Astrocyte of the spinal cord (primary cell): ENCODE measurements around the gene LRRC23.

ENCODE experiments used
- DNase-seq: peaks from one replicate; pipeline ENCODE4 v3.0.0; 2011; ENCODE audit warnings: low read depth, low spot score
- H3K4me3 ChIP-seq: 2 replicates; pipeline ENCODE4 v1.5.1; 2011; ENCODE audit warnings: low read depth, mild to moderate bottlenecking, low read length, moderate library complexity
- in situ Hi-C: cut with HindIII; loops from 2 replicates; pipeline ENCODE4 v1.10.0; 2017; ENCODE audit warnings: low sequenced_read_pairs
- TF ChIP-seq, protein P1 (sequence below): IDR thresholded peaks from 2 replicates; pipeline ENCODE4 v1.5.1; 2012; ENCODE audit warnings: low read depth, mild to moderate bottlenecking, low read length, inconsistent platforms

LRRC23 gene

DNA sequence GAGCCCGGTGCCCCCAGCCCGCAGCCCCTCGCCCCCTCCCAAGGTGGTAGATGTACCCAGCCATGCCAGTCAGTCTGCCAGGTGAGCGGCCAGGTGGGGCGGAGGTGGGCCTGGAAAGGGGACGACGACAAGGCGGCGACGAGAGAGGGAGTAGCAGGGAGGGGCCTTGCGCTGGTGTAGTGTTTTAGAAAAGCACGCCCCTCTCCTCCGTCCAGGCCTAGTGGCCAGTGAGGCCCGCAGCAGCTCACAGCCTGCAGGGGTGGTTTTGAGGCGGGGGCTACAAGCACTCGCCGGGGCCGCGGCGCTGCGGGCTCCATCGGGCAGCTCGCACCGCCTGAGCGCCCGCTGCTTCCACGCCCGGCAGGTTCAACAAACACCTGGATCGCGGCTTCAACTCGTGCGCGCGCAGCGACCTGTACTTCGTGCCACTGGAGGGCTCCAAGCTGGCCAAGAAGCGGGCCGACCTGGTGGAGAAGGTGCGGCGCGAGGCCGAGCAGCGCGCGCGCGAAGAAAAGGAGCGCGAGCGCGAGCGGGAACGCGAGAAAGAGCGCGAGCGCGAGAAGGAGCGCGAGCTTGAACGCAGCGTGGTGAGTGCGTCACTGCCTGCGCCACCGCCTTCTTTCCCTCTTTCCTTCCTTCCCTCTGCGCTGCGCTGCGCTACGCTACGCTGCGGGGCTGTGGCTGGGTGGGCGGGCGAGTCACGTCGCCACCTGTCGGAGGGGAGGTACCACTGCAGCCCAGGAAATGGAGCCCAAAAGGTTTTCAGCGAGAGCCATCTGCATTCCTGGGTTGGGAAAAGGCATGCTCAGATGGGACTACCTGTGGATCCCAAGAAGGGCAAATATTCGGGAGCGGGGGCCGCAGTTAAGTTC is 33.1 kb downstream of the LRRC23 start:
- peak overlapping the region; percentile 50 for H3K4me3 ChIP-seq
- in situ Hi-C loops, result no loop called here
- peak; percentile 95 for DNase-seq
- TF ChIP-seq, protein P1, sequence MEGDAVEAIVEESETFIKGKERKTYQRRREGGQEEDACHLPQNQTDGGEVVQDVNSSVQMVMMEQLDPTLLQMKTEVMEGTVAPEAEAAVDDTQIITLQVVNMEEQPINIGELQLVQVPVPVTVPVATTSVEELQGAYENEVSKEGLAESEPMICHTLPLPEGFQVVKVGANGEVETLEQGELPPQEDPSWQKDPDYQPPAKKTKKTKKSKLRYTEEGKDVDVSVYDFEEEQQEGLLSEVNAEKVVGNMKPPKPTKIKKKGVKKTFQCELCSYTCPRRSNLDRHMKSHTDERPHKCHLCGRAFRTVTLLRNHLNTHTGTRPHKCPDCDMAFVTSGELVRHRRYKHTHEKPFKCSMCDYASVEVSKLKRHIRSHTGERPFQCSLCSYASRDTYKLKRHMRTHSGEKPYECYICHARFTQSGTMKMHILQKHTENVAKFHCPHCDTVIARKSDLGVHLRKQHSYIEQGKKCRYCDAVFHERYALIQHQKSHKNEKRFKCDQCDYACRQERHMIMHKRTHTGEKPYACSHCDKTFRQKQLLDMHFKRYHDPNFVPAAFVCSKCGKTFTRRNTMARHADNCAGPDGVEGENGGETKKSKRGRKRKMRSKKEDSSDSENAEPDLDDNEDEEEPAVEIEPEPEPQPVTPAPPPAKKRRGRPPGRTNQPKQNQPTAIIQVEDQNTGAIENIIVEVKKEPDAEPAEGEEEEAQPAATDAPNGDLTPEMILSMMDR, result peak; percentile 97

DNA sequence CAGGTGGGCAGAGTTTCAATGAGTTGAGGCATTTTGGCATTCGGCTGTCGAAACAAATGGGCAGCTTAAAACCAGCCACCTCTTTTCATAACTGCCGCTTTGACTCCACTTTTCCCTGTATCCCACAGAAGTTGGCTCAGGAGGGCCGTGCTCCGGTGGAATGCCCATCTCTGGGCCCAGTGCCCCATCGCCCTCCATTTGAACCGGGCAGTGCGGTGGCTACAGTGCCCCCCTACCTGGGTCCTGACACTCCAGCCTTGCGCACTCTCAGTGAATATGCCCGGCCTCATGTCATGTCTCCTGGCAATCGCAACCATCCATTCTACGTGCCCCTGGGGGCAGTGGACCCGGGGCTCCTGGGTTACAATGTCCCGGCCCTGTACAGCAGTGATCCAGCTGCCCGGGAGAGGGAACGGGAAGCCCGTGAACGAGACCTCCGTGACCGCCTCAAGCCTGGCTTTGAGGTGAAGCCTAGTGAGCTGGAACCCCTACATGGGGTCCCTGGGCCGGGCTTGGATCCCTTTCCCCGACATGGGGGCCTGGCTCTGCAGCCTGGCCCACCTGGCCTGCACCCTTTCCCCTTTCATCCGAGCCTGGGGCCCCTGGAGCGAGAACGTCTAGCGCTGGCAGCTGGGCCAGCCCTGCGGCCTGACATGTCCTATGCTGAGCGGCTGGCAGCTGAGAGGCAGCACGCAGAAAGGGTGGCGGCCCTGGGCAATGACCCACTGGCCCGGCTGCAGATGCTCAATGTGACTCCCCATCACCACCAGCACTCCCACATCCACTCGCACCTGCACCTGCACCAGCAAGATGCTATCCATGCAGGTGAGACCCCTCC is 34.0 kb downstream of the LRRC23 start:
- in situ Hi-C loops, result no loop called here
- TF ChIP-seq, protein P1, result no peak
- no peak for DNase-seq
- H3K4me3 ChIP-seq, result peak overlapping the region; percentile 50

DNA sequence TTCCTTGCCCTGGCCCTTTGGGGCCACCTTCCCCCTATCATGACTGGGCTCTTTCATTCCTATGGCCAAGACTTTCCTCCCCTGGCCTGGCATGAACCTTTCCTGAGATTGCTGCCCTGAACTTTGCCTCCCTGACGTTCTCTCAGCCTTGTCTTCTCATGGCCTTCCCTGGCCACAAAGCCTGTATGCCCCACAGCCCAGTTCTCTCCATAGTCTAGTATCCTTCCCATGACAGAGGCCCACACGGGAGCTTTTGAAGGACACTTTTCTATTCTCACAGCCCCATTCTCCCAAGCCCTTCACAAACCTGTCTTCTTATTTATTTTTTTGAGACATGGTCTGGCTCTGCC is 34.5 kb downstream of the LRRC23 start:
- TF ChIP-seq, protein P1, result no peak
- H3K4me3 ChIP-seq, result no peak overlapping the region
- in situ Hi-C loops, result no loop called here
- DNase-seq, result no peak

DNA sequence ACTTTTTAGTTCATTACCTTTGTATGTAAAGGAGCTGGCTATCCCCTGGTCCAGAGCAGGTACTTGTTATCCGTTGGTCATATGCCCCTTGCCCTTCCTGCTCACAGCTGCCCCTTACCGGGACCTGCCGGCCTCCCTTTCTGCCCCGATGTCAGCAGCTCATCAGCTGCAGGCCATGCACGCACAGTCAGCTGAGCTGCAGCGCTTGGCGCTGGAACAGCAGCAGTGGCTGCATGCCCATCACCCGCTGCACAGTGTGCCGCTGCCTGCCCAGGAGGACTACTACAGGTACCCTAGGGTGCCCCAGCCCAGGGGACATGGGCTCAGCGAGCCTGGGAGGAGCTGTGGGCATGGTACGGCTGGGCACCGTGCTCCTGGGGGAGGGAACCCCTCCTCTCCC is 36.6 kb downstream of the LRRC23 start:
- no peak for DNase-seq
- no peak overlapping the region for H3K4me3 ChIP-seq
- TF ChIP-seq, protein P1, result no peak
- in situ Hi-C loops, result no loop called here

DNA sequence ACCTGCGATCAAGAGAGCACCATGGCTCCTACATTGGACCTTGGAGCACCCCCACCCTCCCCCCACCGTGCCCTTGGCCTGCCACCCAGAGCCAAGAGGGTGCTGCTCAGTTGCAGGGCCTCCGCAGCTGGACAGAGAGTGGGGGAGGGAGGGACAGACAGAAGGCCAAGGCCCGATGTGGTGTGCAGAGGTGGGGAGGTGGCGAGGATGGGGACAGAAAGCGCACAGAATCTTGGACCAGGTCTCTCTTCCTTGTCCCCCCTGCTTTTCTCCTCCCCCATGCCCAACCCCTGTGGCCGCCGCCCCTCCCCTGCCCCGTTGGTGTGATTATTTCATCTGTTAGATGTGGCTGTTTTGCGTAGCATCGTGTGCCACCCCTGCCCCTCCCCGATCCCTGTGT is 37.2 kb downstream of the LRRC23 start:
- in situ Hi-C loops, result no loop called here
- no peak overlapping the region for H3K4me3 ChIP-seq
- DNase-seq, result no peak
- TF ChIP-seq, protein P1, result no peak

DNA sequence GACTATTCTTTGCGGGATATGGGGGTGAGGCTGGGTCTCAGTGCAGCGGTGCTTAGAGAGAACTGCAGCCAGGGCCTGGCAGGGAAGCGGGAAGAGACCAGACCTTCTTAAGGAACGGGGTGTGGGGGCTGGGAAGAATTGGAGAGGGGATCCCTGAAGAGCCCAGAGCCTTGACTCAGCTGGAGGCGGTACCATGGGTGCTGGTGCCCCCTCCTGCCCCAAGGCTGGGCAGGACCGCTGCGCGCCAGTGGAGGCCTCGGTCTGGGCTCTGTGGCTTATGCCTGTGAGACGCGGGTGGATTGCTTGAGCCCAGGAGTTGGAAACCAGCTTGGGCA is 37.7 kb downstream of the LRRC23 start:
- DNase-seq, result peak; percentile 29
- no peak overlapping the region for H3K4me3 ChIP-seq
- TF ChIP-seq, protein P1, result no peak
- in situ Hi-C loops, result no loop called here
